Inflammatory macrophage (primary cell): Measurements from ENCODE around the gene TXN.
"Not testable (repeated sequence)": the region's sequence is repeated elsewhere in the genome, so short reads cannot be mapped to it uniquely, and the experiment has no call there.

Experiments
- DNase-seq, 2 donors: peaks; one replicate each; pipeline ENCODE4 v3.0.0-alpha.2; 2020 to 2022

TXN gene

DNA sequence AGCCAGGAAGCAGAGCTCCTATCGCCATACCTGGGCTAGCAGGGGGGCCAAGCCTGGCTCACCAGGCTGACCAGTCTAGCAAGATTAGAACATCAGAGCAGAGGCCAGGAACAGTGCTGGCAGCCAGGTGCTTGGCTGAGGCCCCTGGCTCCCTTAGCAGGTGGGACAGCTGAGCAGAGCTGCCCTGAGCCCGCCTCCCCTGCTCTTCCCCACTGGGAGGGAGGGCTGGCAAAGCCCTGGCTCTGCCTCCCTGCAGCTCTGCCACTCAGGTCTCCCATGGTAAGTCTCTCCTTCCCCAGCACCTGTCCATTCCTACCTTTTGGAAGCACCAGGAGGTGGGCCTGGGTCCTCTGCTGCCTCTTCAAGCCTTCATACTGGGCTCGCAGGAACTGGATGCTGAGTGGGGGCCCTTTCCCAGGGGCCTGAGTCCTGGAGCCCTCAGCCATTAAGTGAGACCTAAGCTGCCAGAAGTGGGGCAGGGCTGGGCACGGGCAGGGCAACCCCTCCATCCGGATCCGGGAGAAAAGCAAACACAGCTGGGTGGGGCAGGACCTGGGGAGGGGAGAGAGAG, 49.2 kb downstream of the TXN start:
- DNase-seq: no peak

DNA sequence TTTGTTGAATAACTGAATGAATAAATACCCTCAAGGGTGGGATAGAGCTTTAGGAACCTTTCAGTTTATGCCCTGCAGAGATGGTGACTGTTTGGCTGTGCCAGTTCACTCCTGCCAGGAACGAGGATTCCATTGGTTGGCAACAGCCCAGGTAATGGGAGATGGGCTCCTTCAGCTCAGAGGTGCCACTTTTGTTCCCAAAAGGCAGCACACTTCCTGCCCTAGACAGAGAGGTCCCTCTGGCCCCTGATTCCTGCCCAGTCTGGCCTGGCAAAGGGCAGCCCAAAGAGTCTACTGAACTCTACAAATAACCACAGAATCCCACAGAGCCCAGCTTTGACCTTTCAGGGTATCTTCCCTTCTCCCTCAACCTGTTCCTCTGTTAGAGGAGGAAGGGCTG, 49.9 kb downstream of the TXN start:
- DNase-seq: no peak

DNA sequence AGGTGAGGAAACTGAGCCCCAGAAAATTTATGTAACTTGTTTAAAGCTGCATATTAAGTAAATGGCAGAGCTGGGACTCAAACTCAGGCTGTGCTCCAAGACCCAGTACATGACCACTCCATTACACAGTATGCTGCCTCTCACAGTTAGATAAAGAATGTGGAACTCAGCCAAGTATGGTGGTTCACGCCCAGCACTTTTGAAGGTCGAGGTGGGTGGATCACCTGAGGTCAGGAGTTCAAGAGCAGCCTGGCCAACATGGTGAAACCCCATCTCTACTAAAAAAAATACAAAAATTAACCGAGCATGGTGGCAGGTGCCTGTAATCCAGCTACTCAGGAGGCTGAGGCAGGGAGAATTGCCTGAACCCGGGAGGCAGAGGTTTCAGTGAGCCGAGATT, 50.7 kb downstream of the TXN start:
- not testable (repeated sequence) for DNase-seq

DNA sequence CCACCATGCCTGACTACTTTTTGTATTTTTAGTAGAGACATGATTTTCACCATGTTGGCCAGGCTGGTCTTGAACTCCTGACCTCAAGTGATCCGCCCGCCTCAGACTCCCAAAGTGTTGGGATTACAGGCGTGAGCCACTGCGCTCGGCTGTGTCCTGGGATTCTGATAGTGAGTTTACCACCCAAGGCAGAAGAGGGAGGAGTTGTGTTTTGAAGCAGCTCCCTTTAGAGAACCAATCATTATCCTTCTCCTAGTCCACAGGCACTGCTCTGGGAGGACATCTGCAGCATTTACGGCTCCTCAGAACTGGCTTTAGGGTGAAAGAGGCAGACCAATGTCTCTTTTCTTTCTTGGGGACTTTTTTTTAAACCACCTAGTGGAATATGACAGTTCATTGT, 54.1 kb downstream of the TXN start:
- no peak for DNase-seq

DNA sequence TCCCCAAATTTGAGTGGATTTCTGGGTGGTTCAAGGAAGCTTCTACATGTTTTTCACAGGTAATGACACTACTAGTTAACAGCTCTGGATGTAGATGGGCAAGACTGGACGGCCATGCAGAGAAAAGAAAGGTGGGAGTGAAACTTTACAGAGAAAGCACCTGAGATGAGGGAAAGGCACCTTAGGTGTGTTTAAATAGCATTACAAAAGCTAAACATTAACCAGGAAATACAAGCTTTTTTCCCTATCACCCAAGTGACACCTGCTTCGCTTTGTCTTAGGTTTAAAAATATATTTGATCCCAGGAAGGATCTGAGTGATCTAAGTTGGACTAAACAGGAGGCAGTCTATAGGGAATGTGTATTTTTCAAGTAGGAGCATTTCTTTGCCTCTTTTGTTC, 56.7 kb downstream of the TXN start:
- DNase-seq: no peak

DNA sequence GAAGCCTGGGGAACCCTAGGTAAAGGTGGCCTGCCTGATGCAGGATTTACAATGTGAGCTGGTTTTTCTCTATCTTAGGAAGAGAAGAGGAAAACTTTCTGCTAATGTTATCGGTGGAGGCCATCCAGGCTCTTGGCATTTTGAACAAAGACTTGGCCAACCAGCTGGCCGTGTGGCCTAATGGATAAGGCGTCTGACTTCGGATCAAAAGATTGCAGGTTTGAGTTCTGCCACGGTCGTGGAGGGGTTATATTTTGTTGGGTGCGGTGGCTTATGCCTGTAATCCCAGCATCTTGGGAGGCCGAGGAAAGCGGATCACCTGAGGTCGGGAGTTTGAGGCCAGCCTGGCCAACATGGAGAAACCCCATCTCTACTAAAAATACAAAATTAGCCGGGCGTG, 58.0 kb downstream of the TXN start:
- DNase-seq: no peak

DNA sequence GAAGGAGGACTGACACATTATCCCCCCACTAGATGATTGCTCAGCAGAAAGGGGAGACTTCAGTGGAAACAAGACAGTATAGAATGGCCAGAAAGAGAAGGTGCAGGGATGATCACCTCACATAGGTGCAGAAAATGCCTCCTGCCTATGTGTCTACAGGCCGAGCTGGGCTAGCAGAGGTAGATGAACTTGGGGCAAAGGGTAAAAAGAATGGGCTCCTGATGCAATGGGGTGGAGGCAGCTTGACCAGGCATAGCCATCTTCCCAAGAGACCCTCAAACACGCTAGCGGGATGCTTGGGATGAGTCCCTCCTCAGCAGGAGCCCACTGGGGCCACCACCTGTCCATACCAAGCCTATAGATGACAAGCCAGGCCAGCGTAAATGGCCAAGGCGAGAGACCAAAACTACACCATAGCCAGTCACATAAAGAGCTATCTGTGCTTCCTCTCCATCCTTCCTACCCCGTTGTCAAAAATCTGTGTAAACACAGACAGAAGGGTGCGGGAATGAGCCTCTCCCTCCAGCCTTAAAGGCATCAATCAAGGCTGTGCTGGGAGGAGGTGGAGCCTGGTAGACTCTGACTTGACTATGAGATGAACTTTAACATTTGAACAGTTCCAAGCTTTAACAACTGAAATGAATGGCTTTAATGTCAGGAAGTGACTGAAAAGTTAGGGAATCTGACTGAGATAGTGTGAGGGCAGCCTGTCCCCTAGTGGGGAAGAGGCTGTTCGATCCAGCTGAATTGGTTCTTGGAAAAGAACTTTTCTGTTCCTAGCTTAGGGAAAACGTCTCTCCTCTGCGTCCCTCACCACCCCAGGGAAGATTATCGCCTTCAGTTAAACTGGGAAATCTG, 58.7 kb downstream of the TXN start:
- DNase-seq: no peak

DNA sequence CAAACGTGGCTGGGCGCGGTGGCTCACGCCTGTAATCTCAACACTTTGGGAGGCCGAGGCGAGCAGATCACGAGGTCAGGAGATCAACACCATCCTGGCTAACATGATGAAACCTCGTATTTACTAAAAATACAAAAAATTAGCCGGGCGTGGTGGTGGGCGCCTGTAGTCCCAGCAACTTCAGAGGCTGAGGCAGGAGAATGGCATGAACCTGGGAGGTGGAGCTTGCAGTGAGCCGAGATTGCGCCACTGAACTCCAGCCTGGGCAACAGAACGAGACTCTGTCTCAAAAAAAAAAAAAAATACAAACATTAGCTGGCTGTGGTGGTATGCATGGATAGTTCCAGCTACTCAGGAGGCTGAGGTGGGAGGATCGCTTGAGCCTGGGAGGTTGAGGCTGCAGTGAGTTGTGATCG, 60.2 kb downstream of the TXN start:
- DNase-seq: not testable (repeated sequence)
